Sigmoid colon (tissue), 7 donors: ENCODE results near the gene CALY. TPM values are rescaled to one million over a fixed set of nuclear protein-coding genes. Genes with fewer than 3 reads are reported as not detected.

ENCODE experiments used
- DNase-seq: peaks from one replicate; pipeline ENCODE4 v3.0.0-alpha.2; 2019
- H3K27ac ChIP-seq, 4 donors: fragments of 200-600 bp; sonication (generic); one replicate each; pipeline ENCODE4 v1.5.1; 2016 to 2019; ENCODE audit warnings: mild to moderate bottlenecking in 1 of 4
- H3K27me3 ChIP-seq, 3 donors: fragments of 200-600 bp; sonication (generic); one replicate each; pipeline ENCODE4 v1.5.1; 2019; ENCODE audit warnings: mild to moderate bottlenecking in 1 of 3
- H3K36me3 ChIP-seq, 4 donors: fragments of 200-600 bp; sonication (generic); one replicate each; pipeline ENCODE4 v1.5.1; 2016 to 2019
- H3K4me1 ChIP-seq, 4 donors: fragments of 200-600 bp; sonication (generic); one replicate each; pipeline ENCODE4 v1.5.1; 2017 to 2019
- H3K4me3 ChIP-seq, 4 donors: fragments of 200-600 bp; sonication (generic); one replicate each; pipeline ENCODE4 v1.5.1; 2017 to 2019; ENCODE audit warnings: mild to moderate bottlenecking in 2 of 4, moderate library complexity in 1 of 4
- H3K9me3 ChIP-seq, 4 donors: fragments of 200-600 bp in 3 of 4; sonication (generic) in 3 of 4; one replicate each; pipeline versions ENCODE4 v1.5.1 to v1.6.1; 2013 to 2019
- CTCF ChIP-seq, 4 experiments: fragments of 450-650 bp in 3 of 4; fragments of 200-600 bp in 1 of 4; IDR thresholded peaks; one replicate each; pipeline ENCODE4 v1.5.1; 2016 to 2019; ENCODE audit warnings: antibody characterized with exemption in 4 of 4, mild to moderate bottlenecking in 3 of 4, moderate library complexity in 2 of 4
- EP300 ChIP-seq, 4 donors: sonication (generic); formaldehyde crosslinking; IDR thresholded peaks; one replicate each; pipeline ENCODE4 v1.6.1; 2017; ENCODE audit warnings: antibody characterized with exemption in 4 of 4
- POLR2A ChIP-seq, 2 donors: fragments of 450-650 bp; IDR thresholded peaks; one replicate each; pipeline ENCODE4 v1.6.1; 2016; ENCODE audit warnings: antibody characterized with exemption in 2 of 2, mild to moderate bottlenecking in 2 of 2, moderate library complexity in 2 of 2
- POLR2AphosphoS5 ChIP-seq, 4 donors: sonication (generic); formaldehyde crosslinking; IDR thresholded peaks; one replicate each; pipeline ENCODE4 v1.6.1; 2017; ENCODE audit warnings: antibody characterized with exemption in 4 of 4
- WGBS, 2 donors: extraction: QIAGEN DNeasy Blood & Tissue Kit; methylation state at CpG; one replicate each; pipeline ENCODE4 v1.1.7; 2013; 5-methylcytosine and 5-hydroxymethylcytosine counted together
- intact Hi-C: fragments of 100-400 bp; cut with DNase I; formaldehyde crosslinking; loops from one replicate; pipeline ENCODE4 v1.15.1; 2023
- polyA plus RNA-seq, 3 donors: library from polyadenylated mRNA; stranded (reverse); fragments of 200-250 nt; gene quantifications; one replicate each; pipeline ENCODE4 v1.2.3, GENCODE V29; 2013
- total RNA-seq, 4 donors: library from RNA; depleted of rRNA; stranded (reverse); fragments of >200 nt; gene quantifications; one replicate each; pipeline ENCODE4 v1.1.0, GENCODE V29; 2016
- donor health status: healthy with polysubstance abuse.
- donor health status: Bipolar disorder and iron deficiency.
- donor health status: healthy.

CALY gene
- total and polyA plus RNA-seq, 7 donors = 1.3 to 6.8 (median 5.0) TPM; not detected in 2

GRCh38 chr10:133285217-133285616 lies 51.5 kb downstream of the CALY start:
- no peaks in the 10 kb centered on the region for H3K27me3 ChIP-seq
- TF ChIP-seq CTCF (IDR thresholded peaks at IDR 0.05) = no peak
- TF ChIP-seq POLR2AphosphoS5 (IDR thresholded peaks at IDR 0.05) = no peak
- no peak for TF ChIP-seq EP300 (IDR thresholded peaks at IDR 0.05)
- no peak for TF ChIP-seq POLR2A (IDR thresholded peaks at IDR 0.05)
- H3K36me3 ChIP-seq = peaks cover 48 to 100% (median 76%) of the 10 kb centered on the region in 4 donors
- H3K9me3 ChIP-seq = no peaks in the 10 kb centered on the region
- intact Hi-C loops = no loop called here
- no peak overlapping the region for H3K27ac ChIP-seq
- no peak overlapping the region for H3K4me3 ChIP-seq
- DNase-seq = no peak
- WGBS, 2 donors = 96% methylated on average over 36 of the region's 36 CpGs
- no peaks in the 10 kb centered on the region for H3K4me1 ChIP-seq

GRCh38 chr10:133283931-133284330 lies 52.8 kb downstream of the CALY start:
- TF ChIP-seq POLR2AphosphoS5 (IDR thresholded peaks at IDR 0.05) (no peak), CTCF (IDR thresholded peaks at IDR 0.05) (no peak)
- Histone ChIP-seq H3K27ac (no peak overlapping the region), H3K9me3 (no peaks in the 10 kb centered on the region), H3K4me3 (no peak overlapping the region), H3K4me1 (no peaks in the 10 kb centered on the region), H3K36me3 (peaks cover 47 to 100% (median 67%) of the 10 kb centered on the region in 4 donors), H3K27me3 (no peaks in the 10 kb centered on the region)
- DNase-seq = no peak
- intact Hi-C loops = no loop called here
- 96 to 97% methylated on average over 24 of the region's 24 CpGs for WGBS, 2 donors

GRCh38 chr10:133282846-133283390 lies 53.8 kb downstream of the CALY start:
- no peak for TF ChIP-seq POLR2A (IDR thresholded peaks at IDR 0.05)
- no peak overlapping the region for H3K27ac ChIP-seq
- no peak overlapping the region for H3K4me3 ChIP-seq
- H3K27me3 ChIP-seq = no peaks in the 10 kb centered on the region
- H3K36me3 ChIP-seq = peaks cover 37 to 93% (median 59%) of the 10 kb centered on the region in 4 donors
- intact Hi-C loops = no loop called here
- no peaks in the 10 kb centered on the region for H3K9me3 ChIP-seq
- no peak for DNase-seq
- H3K4me1 ChIP-seq = no peaks in the 10 kb centered on the region
- WGBS, 2 donors = 93 to 95% methylated on average over 24 of the region's 24 CpGs

- H3K27ac ChIP-seq = no peak overlapping the region
- peaks cover 34 to 82% (median 53%) of the 10 kb centered on the region in 4 donors for H3K36me3 ChIP-seq
- no peaks in the 10 kb centered on the region for H3K9me3 ChIP-seq
- DNase-seq = no peak
- H3K4me3 ChIP-seq = no peak overlapping the region
- intact Hi-C loops = no loop called here
- H3K4me1 ChIP-seq = peaks cover 0 to 7% (median 4%) of the 10 kb centered on the region in 4 donors
- TF ChIP-seq CTCF (IDR thresholded peaks at IDR 0.05) (no peak), POLR2A (IDR thresholded peaks at IDR 0.05) (no peak), EP300 (IDR thresholded peaks at IDR 0.05) (no peak), POLR2AphosphoS5 (IDR thresholded peaks at IDR 0.05) (no peak)
- peaks cover 6 to 9% (median 9%) of the 10 kb centered on the region in 3 donors for H3K27me3 ChIP-seq
- 93 to 94% methylated on average over 38 of the region's 38 CpGs for WGBS, 2 donors
Measured at GRCh38 chr10:133281628-133282372, 54.9 kb downstream of the CALY start.

GRCh38 chr10:133281084-133281483 lies 55.6 kb downstream of the CALY start:
- WGBS, 2 donors = 94 to 96% methylated on average over 15 of the region's 15 CpGs
- no peak for DNase-seq
- H3K9me3 ChIP-seq = no peaks in the 10 kb centered on the region
- no peak overlapping the region for H3K27ac ChIP-seq
- H3K36me3 ChIP-seq = peaks cover 28 to 75% (median 52%) of the 10 kb centered on the region in 4 donors
- no peak for TF ChIP-seq CTCF (IDR thresholded peaks at IDR 0.05)
- no peak for TF ChIP-seq POLR2A (IDR thresholded peaks at IDR 0.05)
- TF ChIP-seq POLR2AphosphoS5 (IDR thresholded peaks at IDR 0.05) = no peak
- H3K4me3 ChIP-seq = no peak overlapping the region
- H3K4me1 ChIP-seq = peaks cover 0 to 14% (median 10%) of the 10 kb centered on the region in 4 donors
- H3K27me3 ChIP-seq = peaks cover 13 to 17% (median 16%) of the 10 kb centered on the region in 3 donors
- intact Hi-C loops = no loop called here
